H9 (cell line): ENCODE results near the gene LIF. TPM values are rescaled to one million over a fixed set of nuclear protein-coding genes. Genes with fewer than 3 reads are reported as not detected.
A peak's percentile ranks its signal among the peaks of the same experiment; 100 is the strongest.

Experiments used
- DNase-seq: peaks from one replicate; pipeline ENCODE4 v3.0.0-alpha.2; 2017
- H2AFZ ChIP-seq: one replicate; pipeline ENCODE4 v1.6.1; 2013; ENCODE audit warnings: mild to moderate bottlenecking, low read length, control low read depth, moderate library complexity
- H2AK5ac ChIP-seq: 2 replicates; pipeline ENCODE4 v1.6.1; 2013; ENCODE audit warnings: low read length, control low read depth, mixed read lengths; ENCODE audit not compliant: insufficient read length
- H2BK120ac ChIP-seq: one replicate; pipeline ENCODE4 v1.6.1; 2013; ENCODE audit warnings: low read depth, mild to moderate bottlenecking, low read length, control low read depth, inconsistent platforms; ENCODE audit not compliant: poor library complexity, severe bottlenecking
- H2BK12ac ChIP-seq: 2 replicates; pipeline ENCODE4 v1.6.1; 2013; ENCODE audit warnings: low read length, control low read depth, mixed read lengths, low read depth; ENCODE audit not compliant: insufficient read length
- H2BK15ac ChIP-seq: 2 replicates; pipeline ENCODE4 v1.6.1; 2013; ENCODE audit warnings: low read depth, low read length, control low read depth
- H2BK20ac ChIP-seq: one replicate; pipeline ENCODE4 v1.6.1; 2013; ENCODE audit warnings: low read depth, mild to moderate bottlenecking, low read length, control low read depth, inconsistent platforms; ENCODE audit not compliant: poor library complexity, severe bottlenecking
- H2BK5ac ChIP-seq: 2 replicates; pipeline ENCODE4 v1.6.1; 2013; ENCODE audit warnings: low read length, control low read depth, mixed read lengths; ENCODE audit not compliant: insufficient read length
- H3K14ac ChIP-seq: 2 replicates; pipeline ENCODE4 v1.6.1; 2013; ENCODE audit warnings: low read length, control low read depth; ENCODE audit not compliant: insufficient read depth
- H3K18ac ChIP-seq: 2 replicates; pipeline ENCODE4 v1.6.1; 2013; ENCODE audit warnings: low read depth, mild to moderate bottlenecking, mixed read lengths, low read length, control low read depth; ENCODE audit not compliant: insufficient read length
- H3K23ac ChIP-seq: 2 replicates; pipeline ENCODE4 v1.6.1; 2013; ENCODE audit warnings: low read length, control low read depth, mixed read lengths, low read depth; ENCODE audit not compliant: insufficient read length
- H3K23me2 ChIP-seq: 2 replicates; pipeline ENCODE4 v1.6.1; 2013; ENCODE audit warnings: low read depth, mild to moderate bottlenecking, mixed read lengths, low read length, control low read depth; ENCODE audit not compliant: insufficient read length, poor library complexity, severe bottlenecking
- H3K27ac ChIP-seq: 2 replicates; pipeline ENCODE4 v1.5.1; 2013; ENCODE audit warnings: low read length, control low read depth, mixed read lengths, low read depth; ENCODE audit not compliant: insufficient read length
- H3K27me3 ChIP-seq: 2 replicates; pipeline ENCODE4 v1.6.1; 2013; ENCODE audit warnings: low read length, control low read depth, inconsistent platforms; ENCODE audit not compliant: insufficient read depth
- H3K4ac ChIP-seq: 2 replicates; pipeline ENCODE4 v1.6.1; 2013; ENCODE audit warnings: low read depth, mild to moderate bottlenecking, control low read depth, inconsistent platforms, low read length, moderate library complexity
- H3K4me1 ChIP-seq: 2 replicates; pipeline ENCODE4 v1.6.1; 2013; ENCODE audit warnings: low read length, control low read depth, inconsistent platforms; ENCODE audit not compliant: insufficient read depth
- H3K4me2 ChIP-seq: 2 replicates; pipeline ENCODE4 v1.6.1; 2013; ENCODE audit warnings: low read length, control low read depth, mixed read lengths; ENCODE audit not compliant: insufficient read length, insufficient read depth
- H3K56ac ChIP-seq: 2 replicates; pipeline ENCODE4 v1.6.1; 2013; ENCODE audit warnings: low read depth, mild to moderate bottlenecking, mixed read lengths, low read length, control low read depth; ENCODE audit not compliant: insufficient read length
- H3K79me1 ChIP-seq: 2 replicates; pipeline ENCODE4 v1.6.1; 2013; ENCODE audit warnings: low read depth, mild to moderate bottlenecking, moderate library complexity, low read length, control low read depth, inconsistent platforms; ENCODE audit not compliant: insufficient read depth, poor library complexity, severe bottlenecking
- H3K79me2 ChIP-seq: 2 replicates; pipeline ENCODE4 v1.6.1; 2013; ENCODE audit warnings: low read length, control low read depth, inconsistent platforms; ENCODE audit not compliant: insufficient read depth
- H3K9ac ChIP-seq: 2 replicates; pipeline ENCODE4 v1.6.1; 2013; ENCODE audit warnings: low read length, control low read depth, mixed read lengths; ENCODE audit not compliant: insufficient read length; ENCODE audit errors: extremely low read depth
- H3K9me3 ChIP-seq: one replicate; pipeline ENCODE4 v1.6.1; 2013; ENCODE audit warnings: low read depth, low read length, inconsistent platforms; ENCODE audit not compliant: control insufficient read depth
- H3T11ph ChIP-seq: one replicate; pipeline ENCODE4 v1.6.1; 2013; ENCODE audit warnings: mild to moderate bottlenecking, low read length, control low read depth, inconsistent platforms
- H4K20me1 ChIP-seq: one replicate; pipeline ENCODE4 v1.6.1; 2013; ENCODE audit not compliant: control insufficient read depth, insufficient read length, insufficient read depth
- H4K5ac ChIP-seq: 2 replicates; pipeline ENCODE4 v1.6.1; 2013; ENCODE audit warnings: low read depth, mild to moderate bottlenecking, mixed read lengths, low read length, control low read depth; ENCODE audit not compliant: insufficient read length
- H4K8ac ChIP-seq: replicated peaks from 2 replicates; pipeline ENCODE4 v1.6.1; 2013; ENCODE audit warnings: low read length, control low read depth, mixed read lengths, low read depth; ENCODE audit not compliant: insufficient read length
- H4K91ac ChIP-seq: 2 replicates; pipeline ENCODE4 v1.6.1; 2013; ENCODE audit warnings: low read depth, mild to moderate bottlenecking, moderate library complexity, mixed read lengths, low read length, control low read depth; ENCODE audit not compliant: insufficient read length
- H3K27ac Mint-ChIP-seq, 3 experiments: 2 replicates in 2 of 3; 3 replicates in 1 of 3; pipeline ENCODE4 v1.8.0; 2020 to 2021; ENCODE audit warnings: mixed read lengths in 3 of 3, mild to moderate bottlenecking in 1 of 3, moderate library complexity in 1 of 3
- H3K27me3 Mint-ChIP-seq: 2 replicates; pipeline ENCODE4 v1.8.0; 2021; ENCODE audit warnings: low read depth, mild to moderate bottlenecking, moderate library complexity, mixed read lengths
- H3K36me3 Mint-ChIP-seq, 3 experiments: 2 replicates in 2 of 3; 3 replicates in 1 of 3; pipeline ENCODE4 v1.8.0; 2020 to 2021; ENCODE audit warnings: low read depth in 3 of 3, mixed read lengths in 3 of 3; ENCODE audit not compliant: insufficient read depth in 1 of 3
- H3K4me1 Mint-ChIP-seq, 2 experiments: 2 replicates each; pipeline ENCODE4 v1.8.0; 2020; ENCODE audit warnings: mixed read lengths in 2 of 2
- H3K4me3 Mint-ChIP-seq, 2 experiments: 2 replicates in 1 of 2; 3 replicates in 1 of 2; pipeline ENCODE4 v1.8.0; 2020 to 2021; ENCODE audit warnings: mild to moderate bottlenecking in 2 of 2, mixed read lengths in 2 of 2, moderate library complexity in 1 of 2
- H3K9me3 Mint-ChIP-seq, 2 experiments: 2 replicates in 1 of 2; 3 replicates in 1 of 2; pipeline ENCODE4 v1.8.0; 2020; ENCODE audit warnings: mild to moderate bottlenecking in 2 of 2, mixed read lengths in 2 of 2, moderate library complexity in 1 of 2
- CTCF ChIP-seq: fragments of 200-600 bp; sonication (generic); conservative IDR thresholded peaks from 3 replicates; pipeline ENCODE4 v1.8.0; 2021; ENCODE audit warnings: antibody characterized with exemption, mild to moderate bottlenecking
- WGBS: extraction: QIAGEN DNeasy Blood & Tissue Kit; methylation state at CpG from one replicate; pipeline ENCODE4 v1.1.7; 2013; ENCODE audit warnings: missing lambda C conversion rate, low lambda C conversion rate, mixed read lengths; ENCODE audit not compliant: insufficient read length; ENCODE audit errors: extremely low coverage; 5-methylcytosine and 5-hydroxymethylcytosine counted together
- total RNA-seq: library from RNA; stranded (reverse); gene quantifications from 2 replicates; pipeline ENCODE4 v1.2.1, GENCODE V29; 2021

Gene LIF
- total RNA-seq, 1 experiment from 2014 or later = 6.1 TPM

GRCh38 chr22:30289980-30290313, 43.4 kb upstream of the LIF start:
- Histone ChIP-seq H3K9ac (no peak overlapping the region), H4K20me1 (no peaks in the 10 kb centered on the region), H2BK15ac (no peak overlapping the region), H4K91ac (no peak overlapping the region), H2BK5ac (no peak overlapping the region), H2AK5ac (no peak overlapping the region), H3K4me2 (peak overlapping the region; percentile 85), H2AFZ (no peak overlapping the region), H2BK12ac (no peak overlapping the region), H3K18ac (no peak overlapping the region), H2BK120ac (no peak overlapping the region), H3K23me2 (peaks cover 8% of the 10 kb centered on the region), H3T11ph (no peak overlapping the region), H3K79me2 (no peaks in the 10 kb centered on the region), H3K79me1 (no peaks in the 10 kb centered on the region), H3K56ac (no peak overlapping the region), H3K27me3 (no peaks in the 10 kb centered on the region), H4K5ac (no peak overlapping the region), H3K9me3 (no peaks in the 10 kb centered on the region), H3K23ac (no peak overlapping the region), H3K4me1 (no peaks in the 10 kb centered on the region; the same call in 1 of the 2 replicates), H3K14ac (0 out of 2 replicates have a peak overlapping the region, but pooled peaks have one; percentile 4), H3K27ac (no peak overlapping the region), H2BK20ac (no peak overlapping the region), H3K4ac (no peak overlapping the region), H4K8ac (no peak overlapping the region)
- TF ChIP-seq CTCF = no peak
- no peaks in the 10 kb centered on the region for H3K9me3 Mint-ChIP-seq
- DNase-seq = no peak
- peaks cover 4 to 14% (median 5%) of the 10 kb centered on the region in 3 experiments; a peak in 5 of 7 replicates for H3K36me3 Mint-ChIP-seq
- no peaks in the 10 kb centered on the region for H3K27me3 Mint-ChIP-seq
- WGBS = no CpG with 5 or more reads among the region's 12 CpGs
- no peak overlapping the region for H3K27ac Mint-ChIP-seq
- peaks cover 5 to 16% of the 10 kb centered on the region in 2 experiments for H3K4me1 Mint-ChIP-seq
- H3K4me3 Mint-ChIP-seq = peak overlapping the region; percentile 67 to 81
